Aorta (tissue), 5 donors: ENCODE results near the gene SMAD1. TPM values are rescaled to one million over a fixed set of nuclear protein-coding genes. Genes with fewer than 3 reads are reported as not detected.
A peak's percentile ranks its signal among the peaks of the same experiment; 100 is the strongest.

ENCODE experiments used
- ATAC-seq: fragments of 200-7000 bp; cut with Tn5 transposase; one replicate; pipeline ENCODE4 v1.9.1; 2022; ENCODE audit warnings: moderate library complexity; ENCODE audit not compliant: low FRiP score
- DNase-seq, 2 donors: peaks; one replicate each; pipeline ENCODE4 v3.0.0-alpha.2; 2020
- H3K27ac ChIP-seq, 2 donors: one replicate each; pipeline ENCODE4 v1.5.1; 2013; ENCODE audit warnings: low read length in 2 of 2, mild to moderate bottlenecking in 2 of 2, moderate library complexity in 2 of 2, control low read depth in 1 of 2, inconsistent platforms in 1 of 2, low read depth in 1 of 2
- H3K27me3 ChIP-seq, 2 donors: one replicate each; pipeline ENCODE4 v1.6.1; 2013; ENCODE audit warnings: control low read depth in 1 of 2, low read length in 1 of 2, mild to moderate bottlenecking in 1 of 2, moderate library complexity in 1 of 2; ENCODE audit not compliant: insufficient read depth in 2 of 2, control insufficient read depth in 1 of 2
- H3K36me3 ChIP-seq, 2 donors: one replicate each; pipeline ENCODE4 v1.6.1; 2013; ENCODE audit warnings: control low read depth in 1 of 2, low read length in 1 of 2, mild to moderate bottlenecking in 1 of 2; ENCODE audit not compliant: insufficient read depth in 2 of 2, control insufficient read depth in 1 of 2
- H3K4me1 ChIP-seq, 2 donors: one replicate each; pipeline ENCODE4 v1.6.1; 2013; ENCODE audit warnings: low read length in 2 of 2, control low read depth in 1 of 2, mild to moderate bottlenecking in 1 of 2, moderate library complexity in 1 of 2; ENCODE audit not compliant: insufficient read depth in 2 of 2, control insufficient read depth in 1 of 2
- H3K4me3 ChIP-seq, 2 donors: one replicate each; pipeline ENCODE4 v1.5.1; 2013; ENCODE audit warnings: low read length in 2 of 2, control low read depth in 1 of 2, mild to moderate bottlenecking in 1 of 2
- H3K9me3 ChIP-seq: one replicate; pipeline ENCODE4 v1.6.1; 2013; ENCODE audit warnings: mild to moderate bottlenecking, low read length; ENCODE audit not compliant: control insufficient read depth
- WGBS, 2 donors: extraction: QIAGEN DNeasy Blood & Tissue Kit; methylation state at CpG; one replicate each; pipeline ENCODE4 v1.1.7; 2013; 5-methylcytosine and 5-hydroxymethylcytosine counted together
- intact Hi-C, 2 donors: fragments of 100-400 bp; cut with DNase I; formaldehyde crosslinking; loops; one replicate each; pipeline versions ENCODE4 v1.14.2 to v1.15.0; 2022
- long read RNA-seq, 2 donors: library from polyadenylated mRNA; unstranded; transcript quantifications; one replicate each; pipeline ENCODE4 v2.0.0, GENCODE V29; 2020 to 2021
- polyA plus RNA-seq, 2 donors: library from polyadenylated mRNA; stranded (reverse); fragments of 200-250 nt; gene quantifications; one replicate each; pipeline ENCODE4 v1.2.3, GENCODE V29; 2013
- total RNA-seq, 2 donors: library from RNA; stranded (reverse); fragmentation: NEBNext Ultra II Directional; extraction: Animal tissue kit (Norgen Biotek cat#: 25700); gene quantifications; one replicate each; pipeline ENCODE4 v1.2.1, GENCODE V29; 2021
- donor health status: healthy with polysubstance abuse.
- donor health status: Bipolar disorder and iron deficiency.
- donor health status: DM: no; HTN: no; CAD: no.
- donor health status: DM: no; HTN: no; CAD: no.
- donor health status: DM: yes; HTN: yes; CAD: no.

SMAD1 gene
- total RNA-seq (10 to 100 TPM; 18.1 to 40.0 TPM), polyA plus RNA-seq (1 to 10 TPM; 4.8 to 5.2 TPM)
- long read RNA-seq, donor 1, transcript SMAD1-201 (7 exons, 1,966 nt) = major isoform, 17 of 39 reads
- long read RNA-seq, donor 1, partial matches to known transcripts = 2 of 39 reads
- long read RNA-seq, donor 1, other reads (novel, unspliced or antisense) = 17 of 39 reads
- long read RNA-seq, donor 2, partial matches to known transcripts = 3 of 12 reads
- long read RNA-seq, donor 2, other reads (novel, unspliced or antisense) = 8 of 12 reads

DNA sequence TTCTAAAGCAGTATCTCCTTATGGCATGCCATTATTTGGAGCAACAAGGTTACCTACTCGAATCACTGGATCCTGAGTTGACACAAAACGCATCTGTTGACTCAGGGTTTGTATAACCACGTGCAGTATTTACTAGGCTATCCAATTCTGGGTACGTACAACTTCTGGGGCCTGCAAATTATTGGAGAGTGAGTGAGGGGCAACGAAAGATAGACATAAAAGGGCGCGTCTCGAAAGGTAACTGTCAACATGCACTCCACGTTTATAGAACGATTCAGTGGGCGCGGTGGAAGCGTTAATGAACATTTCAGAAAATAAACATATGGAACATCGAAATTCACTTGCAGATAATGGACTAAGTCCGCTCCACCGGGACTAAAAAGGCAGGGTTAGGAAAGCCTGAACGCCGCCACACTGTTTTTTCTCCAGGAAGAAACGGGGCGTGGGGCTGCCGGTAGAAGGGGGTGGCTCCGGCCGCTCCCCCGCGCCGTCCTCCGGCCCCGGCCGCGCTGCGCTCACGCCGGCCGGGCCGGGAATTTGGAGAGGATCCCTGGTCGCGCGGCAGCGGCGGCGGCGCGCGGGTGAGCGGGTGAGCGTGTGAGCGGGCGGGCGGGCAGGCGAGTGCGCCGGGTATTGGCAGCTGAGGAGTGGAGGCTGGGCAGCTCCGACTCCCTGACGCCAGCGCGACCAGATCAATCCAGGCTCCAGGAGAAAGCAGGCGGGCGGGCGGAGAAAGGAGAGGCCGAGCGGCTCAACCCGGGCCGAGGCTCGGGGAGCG, at the start of gene SMAD1:
SMAD1 (plus strand) TSS at position 690 of the 778 bp plus-strand sequence. CDS start 32,761 bp downstream, outside the sequence.
- H3K4me1 ChIP-seq = no peaks in the 10 kb centered on the region
- ATAC-seq = peak; percentile 93
- no peaks in the 10 kb centered on the region for H3K36me3 ChIP-seq
- WGBS, 2 donors = 0% methylated on average over 53 to 65 of the region's 65 CpGs
- peak within 1 kb of the TSS; percentile 70 to 86 for H3K4me3 ChIP-seq
- no peaks in the 10 kb centered on the region for H3K9me3 ChIP-seq
- H3K27me3 ChIP-seq = no peaks in the 10 kb centered on the region
- peak within 1 kb of the TSS; percentile 40 to 74 for H3K27ac ChIP-seq
- peak; percentile 89 to 94 for DNase-seq
- intact Hi-C loops = loop anchor here (5.0 to 10.0 kb wide), 5 partner anchors 71 to 387 kb away; partner anchors contain the start of genes ABCE1 (in 1 of the 2), ANAPC10 (in 1 of the 2) and OTUD4 (in 1 of the 2)

DNA sequence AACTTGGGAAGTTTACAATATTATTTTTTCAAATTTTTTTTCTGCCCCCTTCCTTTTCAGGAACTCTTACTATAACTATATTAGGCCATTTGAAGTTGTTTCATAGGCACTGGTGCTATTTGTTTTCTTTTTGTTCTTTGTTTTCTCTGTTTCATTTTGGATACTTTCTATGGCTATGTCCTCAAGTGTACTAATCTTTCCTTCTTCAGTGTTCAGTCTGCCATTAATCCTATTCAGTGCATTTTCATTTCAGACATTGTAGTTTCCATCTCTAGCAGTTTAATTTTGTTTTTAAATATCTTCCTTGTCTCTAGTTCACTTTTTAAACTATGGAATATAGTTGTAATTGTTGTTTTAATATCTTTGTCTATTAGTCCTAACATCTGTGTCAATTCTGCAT, 48.0 kb upstream of the SMAD1 start:
- DNase-seq (no peak), ATAC-seq (no peak)
- intact Hi-C loops = no loop called here
- Histone ChIP-seq H3K4me3 (no peak overlapping the region), H3K4me1 (no peaks in the 10 kb centered on the region), H3K9me3 (peaks cover 2% of the 10 kb centered on the region), H3K27me3 (no peaks in the 10 kb centered on the region), H3K36me3 (no peaks in the 10 kb centered on the region), H3K27ac (no peak overlapping the region)

- ATAC-seq (no peak), DNase-seq (no peak)
- Histone ChIP-seq H3K27me3 (no peaks in the 10 kb centered on the region), H3K4me3 (no peak overlapping the region), H3K9me3 (peaks cover 2% of the 10 kb centered on the region), H3K4me1 (no peaks in the 10 kb centered on the region), H3K27ac (no peak overlapping the region), H3K36me3 (no peaks in the 10 kb centered on the region)
- WGBS, 2 donors = 83 to 87% methylated on average over 3 of the region's 3 CpGs
- intact Hi-C loops = no loop called here
These were observed 46.0 kb upstream of the SMAD1 start for GRCh38 chr4:145435646-145436045.

GRCh38 chr4:145436114-145436513, 45.5 kb upstream of the SMAD1 start:
- DNase-seq (no peak), ATAC-seq (no peak)
- Histone ChIP-seq H3K27me3 (no peaks in the 10 kb centered on the region), H3K36me3 (no peaks in the 10 kb centered on the region), H3K27ac (no peak overlapping the region), H3K9me3 (peaks cover 3% of the 10 kb centered on the region), H3K4me3 (no peak overlapping the region), H3K4me1 (no peaks in the 10 kb centered on the region)
- intact Hi-C loops = no loop called here
- 75% methylated on average over 4 of the region's 4 CpGs for WGBS, 2 donors

- no peaks in the 10 kb centered on the region for H3K4me1 ChIP-seq
- no peak overlapping the region for H3K4me3 ChIP-seq
- H3K9me3 ChIP-seq = peaks cover 3% of the 10 kb centered on the region
- no peaks in the 10 kb centered on the region for H3K27me3 ChIP-seq
- H3K36me3 ChIP-seq = no peaks in the 10 kb centered on the region
- H3K27ac ChIP-seq = no peak overlapping the region
- intact Hi-C loops = no loop called here
- 42 to 47% methylated on average over 2 of the region's 2 CpGs for WGBS, 2 donors
- DNase-seq (no peak), ATAC-seq (no peak)
These were observed 44.9 kb upstream of the SMAD1 start for GRCh38 chr4:145436796-145437195.

DNA sequence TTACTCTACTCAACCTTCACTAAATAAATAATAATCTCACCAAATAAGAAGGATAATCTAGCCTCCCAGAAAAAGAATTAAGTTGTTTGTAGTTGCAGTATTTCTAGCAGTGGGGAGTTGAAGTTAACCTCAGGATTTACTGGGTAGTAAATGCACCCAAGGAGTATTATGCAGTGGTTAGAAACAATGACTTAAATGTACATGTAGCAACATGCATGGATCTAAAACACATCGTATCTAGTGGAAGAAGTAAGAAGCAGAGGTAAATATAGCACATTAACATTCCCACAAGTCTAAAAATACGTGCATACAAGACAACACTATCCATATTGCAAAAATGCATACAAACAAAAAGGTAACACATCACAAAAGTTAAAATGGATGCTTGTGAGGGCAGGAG, 44.2 kb upstream of the SMAD1 start:
- no peaks in the 10 kb centered on the region for H3K27me3 ChIP-seq
- DNase-seq (no peak), ATAC-seq (no peak)
- 73 to 78% methylated on average over 2 of the region's 2 CpGs for WGBS, 2 donors
- no peaks in the 10 kb centered on the region for H3K4me1 ChIP-seq
- no peaks in the 10 kb centered on the region for H3K36me3 ChIP-seq
- no peak overlapping the region for H3K27ac ChIP-seq
- no peak overlapping the region for H3K4me3 ChIP-seq
- intact Hi-C loops = no loop called here
- peaks cover 3% of the 10 kb centered on the region for H3K9me3 ChIP-seq

- H3K36me3 ChIP-seq = no peaks in the 10 kb centered on the region
- WGBS, 2 donors = 44 to 49% methylated on average over 4 of the region's 4 CpGs
- no peaks in the 10 kb centered on the region for H3K27me3 ChIP-seq
- peaks cover 3% of the 10 kb centered on the region for H3K9me3 ChIP-seq
- no peak overlapping the region for H3K27ac ChIP-seq
- intact Hi-C loops = no loop called here
- H3K4me1 ChIP-seq = no peaks in the 10 kb centered on the region
- ATAC-seq (no peak), DNase-seq (no peak)
- H3K4me3 ChIP-seq = no peak overlapping the region
These were observed 43.4 kb upstream of the SMAD1 start for GRCh38 chr4:145438298-145438697.

DNA sequence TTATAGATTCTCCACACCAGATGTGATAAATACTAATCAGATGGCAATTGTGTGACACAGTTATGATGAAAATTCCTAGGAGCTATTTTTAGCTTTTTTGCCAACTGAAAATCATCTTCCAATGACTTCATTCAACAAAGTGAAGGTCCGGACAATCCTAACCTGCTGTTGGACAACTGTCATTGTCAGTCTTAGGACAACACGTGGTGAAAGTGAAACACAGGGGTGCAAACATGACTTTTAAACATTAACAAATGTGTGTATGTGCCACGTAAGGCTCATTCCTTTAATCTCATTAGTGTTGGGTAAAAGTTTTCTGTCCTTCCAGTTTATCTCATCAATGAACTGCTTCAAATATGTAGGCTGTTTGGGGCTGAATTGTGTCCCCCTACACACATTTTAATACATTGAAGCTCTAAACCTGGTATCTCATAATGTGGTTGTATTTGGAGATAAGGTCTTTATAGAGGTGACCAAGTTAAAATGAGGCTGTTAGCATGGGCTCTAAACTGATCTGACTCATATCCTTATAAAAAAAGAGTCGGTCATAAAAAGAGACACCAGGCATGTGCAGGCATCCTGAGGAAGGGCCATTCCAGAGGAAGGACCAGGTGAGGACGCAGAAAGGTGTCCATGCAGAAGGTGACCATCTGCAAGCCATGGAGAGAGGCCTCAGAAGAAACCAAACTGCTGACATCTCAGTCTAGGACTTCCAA, 41.2 kb upstream of the SMAD1 start:
- no peaks in the 10 kb centered on the region for H3K36me3 ChIP-seq
- WGBS, 2 donors = 83 to 84% methylated on average over 5 of the region's 5 CpGs
- no peak overlapping the region for H3K4me3 ChIP-seq
- H3K4me1 ChIP-seq = no peaks in the 10 kb centered on the region
- H3K27me3 ChIP-seq = no peaks in the 10 kb centered on the region
- intact Hi-C loops = no loop called here
- H3K27ac ChIP-seq = no peak overlapping the region
- DNase-seq (no peak), ATAC-seq (no peak)
- peaks cover 2% of the 10 kb centered on the region for H3K9me3 ChIP-seq
